ENCODE results near the gene ARHGEF17.

Gene ARHGEF17

DNA sequence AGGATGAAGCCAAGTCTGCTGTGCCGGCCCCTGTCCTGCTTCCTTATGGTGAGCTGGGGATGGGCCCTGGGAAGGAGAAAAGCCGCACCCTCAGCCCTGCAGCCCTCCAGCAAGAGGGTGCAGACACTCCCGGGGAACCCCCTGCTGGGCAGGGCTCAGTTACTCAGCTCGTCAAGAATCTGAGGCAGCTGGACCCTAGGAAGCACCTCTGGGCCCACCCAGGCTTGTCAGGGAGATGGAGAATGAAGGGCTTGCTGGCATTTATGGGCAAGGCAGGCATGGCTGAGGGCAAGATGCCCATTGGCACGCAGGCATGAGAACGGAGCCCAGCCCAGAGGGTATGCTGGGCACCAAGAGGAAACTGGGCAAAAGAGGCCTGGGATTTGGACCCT is 81.1 kb downstream of the ARHGEF17 start:
- Histone ChIP-seq H3K4me3 (ENCODE audit: low read length) (no peak overlapping the region), H3K9me3 (ENCODE audit: control insufficient read depth, insufficient read depth, low read length) (no peaks in the 10 kb centered on the region), H3K36me3 (ENCODE audit: control insufficient read depth, insufficient read depth, low read length) (no peaks in the 10 kb centered on the region; the same call in 1 of the 2 replicates), H3K4me1 (ENCODE audit: control insufficient read depth, insufficient read depth, low read length) (no peaks in the 10 kb centered on the region; the same call in 1 of the 2 replicates), H3K27ac (ENCODE audit: low read length) (no peak overlapping the region), H3K27me3 (ENCODE audit: control insufficient read depth, insufficient read depth, low read length) (no peaks in the 10 kb centered on the region)
- DNase-seq (ENCODE audit: low read depth, low spot score): no peak
- WGBS (ENCODE audit: insufficient coverage, insufficient read length): no CpG with 5 or more reads among the region's 6 CpGs

DNA sequence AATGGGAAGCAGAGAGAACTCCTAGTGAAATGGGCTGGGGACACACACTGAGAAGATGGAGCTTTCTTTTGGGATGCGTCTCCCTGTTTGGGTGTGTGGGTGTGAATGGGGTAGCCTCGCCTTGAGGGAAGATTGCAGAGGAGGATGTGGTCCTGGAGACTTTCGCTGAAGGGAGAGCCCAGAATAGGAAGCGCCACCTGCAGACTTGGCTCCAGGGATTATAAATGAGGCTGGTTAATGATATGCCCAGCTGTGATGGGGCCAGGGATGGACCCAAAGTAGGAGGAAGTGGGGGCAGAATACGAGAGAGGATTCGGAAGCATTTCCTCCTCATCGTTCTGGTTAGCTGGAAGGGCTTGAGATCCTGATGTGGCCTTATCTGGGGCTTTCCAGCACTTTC is 81.8 kb downstream of the ARHGEF17 start:
- Histone ChIP-seq H3K27ac (ENCODE audit: low read length) (no peak overlapping the region), H3K9me3 (ENCODE audit: control insufficient read depth, insufficient read depth, low read length) (no peaks in the 10 kb centered on the region), H3K36me3 (ENCODE audit: control insufficient read depth, insufficient read depth, low read length) (peaks cover 3% of the 10 kb centered on the region; the same call in 1 of the 2 replicates), H3K4me1 (ENCODE audit: control insufficient read depth, insufficient read depth, low read length) (no peaks in the 10 kb centered on the region; the same call in 1 of the 2 replicates), H3K4me3 (ENCODE audit: low read length) (no peak overlapping the region), H3K27me3 (ENCODE audit: control insufficient read depth, insufficient read depth, low read length) (no peaks in the 10 kb centered on the region)
- DNase-seq (ENCODE audit: low read depth, low spot score): no peak
- WGBS (ENCODE audit: insufficient coverage, insufficient read length): no CpG with 5 or more reads among the region's 7 CpGs

DNA sequence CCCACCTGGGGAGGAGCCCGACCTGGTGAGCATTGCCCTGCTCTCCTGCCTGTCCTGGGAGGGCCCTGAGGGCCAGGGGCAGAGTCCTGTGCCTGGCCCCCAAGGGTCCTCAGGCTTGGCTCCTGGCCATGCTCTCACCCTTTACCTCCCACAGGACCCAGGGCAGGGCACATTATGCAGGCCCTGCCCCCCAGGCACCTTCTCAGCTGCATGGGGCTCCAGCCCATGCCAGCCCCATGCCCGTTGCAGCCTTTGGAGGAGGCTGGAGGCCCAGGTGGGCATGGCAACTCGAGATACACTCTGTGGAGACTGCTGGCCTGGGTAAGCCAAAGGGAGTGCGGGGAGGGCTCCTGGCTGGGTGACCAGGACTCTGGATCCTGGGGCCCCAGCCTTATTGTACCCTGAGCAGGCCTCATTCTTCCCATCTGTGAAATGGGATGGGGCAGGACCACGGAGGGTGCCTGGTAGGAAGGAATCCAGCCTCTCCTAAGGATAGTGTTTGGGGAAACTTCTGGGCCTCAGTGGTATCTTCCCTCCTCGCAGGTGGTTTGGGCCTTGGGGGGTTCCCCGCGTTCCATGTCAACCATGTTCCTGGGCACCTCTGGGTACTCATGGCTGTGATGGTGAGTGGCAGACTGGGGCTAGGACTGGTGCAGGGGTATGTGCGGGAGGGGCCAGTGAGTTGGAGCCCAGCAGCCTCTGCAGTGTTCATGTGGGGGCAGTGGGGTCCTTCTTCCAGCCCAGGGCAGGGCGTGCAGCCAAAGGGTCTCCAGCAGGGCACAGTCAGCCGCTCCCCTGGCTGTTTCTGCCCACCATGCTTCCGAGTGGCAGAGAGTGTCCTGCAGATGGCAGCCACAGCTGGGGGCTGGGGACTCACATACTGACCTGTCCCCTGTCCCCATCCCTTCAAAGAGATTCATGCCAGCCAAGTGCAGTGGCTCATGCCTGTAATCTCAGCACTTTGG is 82.8 kb downstream of the ARHGEF17 start:
- Histone ChIP-seq H3K27ac (ENCODE audit: low read length) (no peak overlapping the region), H3K36me3 (ENCODE audit: control insufficient read depth, insufficient read depth, low read length) (peaks cover 3% of the 10 kb centered on the region; the same call in 1 of the 2 replicates), H3K4me3 (ENCODE audit: low read length) (no peak overlapping the region), H3K4me1 (ENCODE audit: control insufficient read depth, insufficient read depth, low read length) (no peaks in the 10 kb centered on the region; the same call in 1 of the 2 replicates), H3K27me3 (ENCODE audit: control insufficient read depth, insufficient read depth, low read length) (no peaks in the 10 kb centered on the region), H3K9me3 (ENCODE audit: control insufficient read depth, insufficient read depth, low read length) (no peaks in the 10 kb centered on the region)
- no peak for DNase-seq (ENCODE audit: low read depth, low spot score)
- WGBS (ENCODE audit: insufficient coverage, insufficient read length): no CpG with 5 or more reads among the region's 12 CpGs

DNA sequence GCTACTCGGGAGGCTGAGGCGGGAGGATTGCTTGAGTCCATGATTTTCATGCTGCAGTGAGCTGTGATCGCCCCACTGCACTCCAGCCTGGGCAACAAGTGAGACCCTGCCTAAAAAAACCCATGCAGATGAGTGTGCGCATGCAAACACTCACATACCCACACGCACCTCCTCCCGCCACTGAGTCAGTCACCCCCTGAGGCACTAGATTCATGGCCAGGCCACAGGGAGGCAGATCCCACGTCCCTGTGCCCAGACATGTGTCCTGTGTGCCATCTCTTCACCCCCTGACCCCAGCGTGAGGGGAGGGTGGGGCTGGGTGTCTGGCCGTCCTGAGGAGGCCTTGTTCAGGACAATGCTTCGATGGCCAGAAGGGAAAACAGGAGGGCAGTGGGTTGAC is 83.6 kb downstream of the ARHGEF17 start:
- Histone ChIP-seq H3K27ac (ENCODE audit: low read length) (no peak overlapping the region), H3K9me3 (ENCODE audit: control insufficient read depth, insufficient read depth, low read length) (no peaks in the 10 kb centered on the region), H3K4me3 (ENCODE audit: low read length) (no peak overlapping the region), H3K36me3 (ENCODE audit: control insufficient read depth, insufficient read depth, low read length) (peaks cover 3% of the 10 kb centered on the region; the same call in 1 of the 2 replicates), H3K27me3 (ENCODE audit: control insufficient read depth, insufficient read depth, low read length) (no peaks in the 10 kb centered on the region), H3K4me1 (ENCODE audit: control insufficient read depth, insufficient read depth, low read length) (no peaks in the 10 kb centered on the region; the same call in 1 of the 2 replicates)
- no peak for DNase-seq (ENCODE audit: low read depth, low spot score)
- no CpG with 5 or more reads among the region's 10 CpGs for WGBS (ENCODE audit: insufficient coverage, insufficient read length)

DNA sequence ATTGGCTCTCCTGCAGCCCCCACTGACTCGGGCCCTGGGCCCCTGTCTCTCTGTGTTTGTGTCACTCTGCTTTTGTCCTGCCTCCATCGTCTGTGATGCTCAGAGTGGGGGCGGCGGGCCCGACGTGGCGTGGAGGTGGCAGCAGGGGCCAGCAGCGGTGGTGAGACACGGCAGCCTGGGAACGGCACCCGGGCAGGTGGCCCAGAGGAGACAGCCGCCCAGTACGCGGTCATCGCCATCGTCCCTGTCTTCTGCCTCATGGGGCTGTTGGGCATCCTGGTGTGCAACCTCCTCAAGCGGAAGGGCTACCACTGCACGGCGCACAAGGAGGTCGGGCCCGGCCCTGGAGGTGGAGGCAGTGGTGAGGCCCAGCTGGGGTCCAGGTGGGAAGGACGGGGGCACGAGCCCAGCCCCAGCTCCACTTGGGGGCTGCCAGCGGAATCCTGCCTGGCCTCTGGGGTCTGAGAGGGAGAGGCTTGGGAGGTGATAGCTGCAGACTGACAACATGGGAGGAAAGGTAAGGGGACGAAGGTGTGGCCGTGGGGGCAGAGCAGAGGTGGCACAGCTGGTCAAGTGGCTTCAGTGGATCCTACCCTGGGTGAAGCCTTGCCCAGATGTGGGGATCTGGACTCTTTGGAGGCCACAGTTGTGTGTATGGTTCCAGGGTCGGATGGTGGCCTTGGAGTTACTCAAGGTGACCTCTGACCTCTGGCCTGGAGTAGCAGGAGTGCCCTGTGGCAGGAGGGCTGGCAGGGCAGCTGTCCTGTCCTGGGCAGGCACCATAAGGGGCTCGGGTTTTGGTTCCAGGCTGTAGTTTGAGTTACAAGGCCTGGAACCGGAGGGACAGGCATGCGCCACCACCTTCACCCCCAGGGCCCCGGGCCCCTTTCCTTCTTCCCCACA is 84.3 kb downstream of the ARHGEF17 start:
- no peaks in the 10 kb centered on the region for H3K27me3 ChIP-seq (ENCODE audit: control insufficient read depth, insufficient read depth, low read length)
- H3K27ac ChIP-seq (ENCODE audit: low read length): no peak overlapping the region
- peaks cover 3% of the 10 kb centered on the region; the same call in 1 of the 2 replicates for H3K36me3 ChIP-seq (ENCODE audit: control insufficient read depth, insufficient read depth, low read length)
- no peaks in the 10 kb centered on the region for H3K9me3 ChIP-seq (ENCODE audit: control insufficient read depth, insufficient read depth, low read length)
- no CpG with 5 or more reads among the region's 31 CpGs for WGBS (ENCODE audit: insufficient coverage, insufficient read length)
- DNase-seq (ENCODE audit: low read depth, low spot score): no peak
- H3K4me1 ChIP-seq (ENCODE audit: control insufficient read depth, insufficient read depth, low read length): no peaks in the 10 kb centered on the region; the same call in 1 of the 2 replicates
- H3K4me3 ChIP-seq (ENCODE audit: low read length): no peak overlapping the region

DNA sequence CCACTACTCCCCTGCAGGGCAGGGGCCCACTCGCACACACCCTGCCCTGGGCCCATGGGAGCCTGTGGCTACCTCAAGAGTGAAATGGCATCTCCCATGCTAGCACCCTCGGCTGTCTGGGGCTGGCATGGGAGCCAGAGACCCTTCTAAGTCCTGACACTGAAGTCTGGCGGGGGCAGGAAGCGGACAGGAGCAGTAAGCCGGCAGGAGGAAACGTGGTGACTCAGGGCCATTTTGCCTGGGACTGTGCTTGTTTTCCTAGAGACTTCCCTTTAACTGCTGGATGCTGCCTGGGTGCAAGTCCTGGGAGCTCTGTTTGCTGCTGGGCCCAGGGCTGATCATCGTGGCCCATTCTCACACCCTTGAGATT is 84.9 kb downstream of the ARHGEF17 start:
- peaks cover 3% of the 10 kb centered on the region; the same call in 1 of the 2 replicates for H3K36me3 ChIP-seq (ENCODE audit: control insufficient read depth, insufficient read depth, low read length)
- H3K9me3 ChIP-seq (ENCODE audit: control insufficient read depth, insufficient read depth, low read length): no peaks in the 10 kb centered on the region
- no CpG with 5 or more reads among the region's 7 CpGs for WGBS (ENCODE audit: insufficient coverage, insufficient read length)
- no peak overlapping the region for H3K4me3 ChIP-seq (ENCODE audit: low read length)
- no peaks in the 10 kb centered on the region; the same call in 1 of the 2 replicates for H3K4me1 ChIP-seq (ENCODE audit: control insufficient read depth, insufficient read depth, low read length)
- no peak overlapping the region for H3K27ac ChIP-seq (ENCODE audit: low read length)
- no peaks in the 10 kb centered on the region for H3K27me3 ChIP-seq (ENCODE audit: control insufficient read depth, insufficient read depth, low read length)
- DNase-seq (ENCODE audit: low read depth, low spot score): no peak

DNA sequence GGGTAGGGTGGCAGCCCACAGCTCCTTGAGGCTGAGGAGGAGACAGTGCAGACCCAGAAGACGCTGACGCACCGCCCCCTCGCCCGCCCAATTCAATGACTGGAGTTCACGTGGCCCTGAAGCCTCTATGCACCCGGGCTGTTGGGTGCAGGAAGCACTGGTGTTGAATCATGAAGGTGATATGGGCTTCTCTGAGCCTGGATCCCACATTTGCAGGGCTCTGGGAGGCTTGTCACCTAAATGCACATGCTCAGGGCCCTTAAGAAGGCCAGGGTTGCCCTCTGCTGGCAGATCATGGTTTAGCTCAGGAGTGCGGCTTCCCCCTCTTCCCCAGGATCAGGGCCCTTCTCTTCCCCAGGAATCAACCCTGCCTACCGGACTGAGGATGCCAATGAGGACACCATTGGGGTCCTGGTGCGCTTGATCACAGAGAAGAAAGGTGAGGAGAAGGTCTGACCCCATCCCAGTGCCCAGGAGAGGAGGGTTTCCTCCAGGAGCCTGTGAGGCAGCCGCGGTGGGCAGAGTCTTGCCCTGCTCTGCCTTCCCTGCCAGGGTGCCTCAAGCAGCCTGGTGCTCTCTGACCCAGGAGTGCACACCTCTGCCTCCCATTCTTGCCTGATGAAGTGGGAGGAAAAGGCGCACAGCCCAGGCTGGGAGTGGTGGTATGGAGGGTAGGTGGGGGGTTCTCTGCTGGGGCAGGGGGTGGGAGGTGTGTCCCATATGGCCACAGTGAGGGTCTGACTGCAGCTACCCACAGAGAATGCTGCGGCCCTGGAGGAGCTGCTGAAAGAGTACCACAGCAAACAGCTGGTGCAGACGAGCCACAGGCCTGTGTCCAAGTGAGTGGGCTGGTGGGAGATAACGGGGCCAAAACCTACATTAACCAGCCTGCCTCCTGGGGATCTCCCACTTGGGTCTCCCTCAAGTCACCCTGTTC is 85.7 kb downstream of the ARHGEF17 start:
- Histone ChIP-seq H3K27ac (ENCODE audit: low read length) (no peak overlapping the region), H3K36me3 (ENCODE audit: control insufficient read depth, insufficient read depth, low read length) (peaks cover 3% of the 10 kb centered on the region; the same call in 1 of the 2 replicates), H3K9me3 (ENCODE audit: control insufficient read depth, insufficient read depth, low read length) (no peaks in the 10 kb centered on the region), H3K4me3 (ENCODE audit: low read length) (no peak overlapping the region), H3K4me1 (ENCODE audit: control insufficient read depth, insufficient read depth, low read length) (peaks cover under 1% of the 10 kb centered on the region; the same call in 1 of the 2 replicates), H3K27me3 (ENCODE audit: control insufficient read depth, insufficient read depth, low read length) (no peaks in the 10 kb centered on the region)
- peak; percentile 64 for DNase-seq (ENCODE audit: low read depth, low spot score)
- no CpG with 5 or more reads among the region's 16 CpGs for WGBS (ENCODE audit: insufficient coverage, insufficient read length)

DNA sequence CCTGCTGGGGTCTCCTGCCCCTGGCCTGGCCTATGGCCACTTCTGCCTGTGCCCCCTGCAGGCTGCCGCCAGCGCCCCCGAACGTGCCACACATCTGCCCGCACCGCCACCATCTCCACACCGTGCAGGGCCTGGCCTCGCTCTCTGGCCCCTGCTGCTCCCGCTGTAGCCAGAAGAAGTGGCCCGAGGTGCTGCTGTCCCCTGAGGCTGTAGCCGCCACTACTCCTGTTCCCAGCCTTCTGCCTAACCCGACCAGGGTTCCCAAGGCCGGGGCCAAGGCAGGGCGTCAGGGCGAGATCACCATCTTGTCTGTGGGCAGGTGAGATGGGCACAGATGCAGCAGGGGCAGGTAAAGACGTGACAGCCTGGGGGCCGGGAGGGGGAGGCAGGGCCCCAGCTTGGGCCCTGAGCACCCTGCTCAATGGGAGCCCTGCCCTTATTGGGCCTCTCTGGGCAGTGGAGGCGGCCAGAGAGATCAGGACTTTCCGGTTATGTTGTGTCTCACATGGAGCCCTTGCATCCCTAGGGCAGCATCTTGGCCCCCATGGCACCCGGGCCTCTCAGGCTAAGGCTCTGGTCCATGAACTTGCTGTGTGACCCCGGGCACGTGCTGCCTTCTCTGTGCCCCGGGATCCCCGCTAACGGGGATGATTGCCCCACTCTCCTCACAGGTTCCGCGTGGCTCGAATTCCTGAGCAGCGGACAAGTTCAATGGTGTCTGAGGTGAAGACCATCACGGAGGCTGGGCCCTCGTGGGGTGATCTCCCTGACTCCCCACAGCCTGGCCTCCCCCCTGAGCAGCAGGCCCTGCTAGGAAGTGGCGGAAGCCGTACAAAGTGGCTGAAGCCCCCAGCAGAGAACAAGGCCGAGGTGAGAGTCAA is 86.6 kb downstream of the ARHGEF17 start:
- Histone ChIP-seq H3K4me1 (ENCODE audit: control insufficient read depth, insufficient read depth, low read length) (peaks cover 1% of the 10 kb centered on the region; the same call in 1 of the 2 replicates), H3K9me3 (ENCODE audit: control insufficient read depth, insufficient read depth, low read length) (no peaks in the 10 kb centered on the region), H3K27ac (ENCODE audit: low read length) (no peak overlapping the region), H3K27me3 (ENCODE audit: control insufficient read depth, insufficient read depth, low read length) (no peaks in the 10 kb centered on the region), H3K4me3 (ENCODE audit: low read length) (no peak overlapping the region), H3K36me3 (ENCODE audit: control insufficient read depth, insufficient read depth, low read length) (peaks cover 3% of the 10 kb centered on the region; the same call in 1 of the 2 replicates)
- WGBS (ENCODE audit: insufficient coverage, insufficient read length): no CpG with 5 or more reads among the region's 34 CpGs
- no peak for DNase-seq (ENCODE audit: low read depth, low spot score)

Data from iPS DF 6.9 (cell line).